Kidney tubule cell (primary cell): ENCODE results near the gene RND2.
"Not testable (repeated sequence)": the region's sequence is repeated elsewhere in the genome, so short reads cannot be mapped to it uniquely, and the experiment has no call there.

Experiments
- DNase-seq: peaks from one replicate; pipeline ENCODE4 v3.0.0-alpha.2; 2018; ENCODE audit warnings: low spot score

RND2 gene

DNA sequence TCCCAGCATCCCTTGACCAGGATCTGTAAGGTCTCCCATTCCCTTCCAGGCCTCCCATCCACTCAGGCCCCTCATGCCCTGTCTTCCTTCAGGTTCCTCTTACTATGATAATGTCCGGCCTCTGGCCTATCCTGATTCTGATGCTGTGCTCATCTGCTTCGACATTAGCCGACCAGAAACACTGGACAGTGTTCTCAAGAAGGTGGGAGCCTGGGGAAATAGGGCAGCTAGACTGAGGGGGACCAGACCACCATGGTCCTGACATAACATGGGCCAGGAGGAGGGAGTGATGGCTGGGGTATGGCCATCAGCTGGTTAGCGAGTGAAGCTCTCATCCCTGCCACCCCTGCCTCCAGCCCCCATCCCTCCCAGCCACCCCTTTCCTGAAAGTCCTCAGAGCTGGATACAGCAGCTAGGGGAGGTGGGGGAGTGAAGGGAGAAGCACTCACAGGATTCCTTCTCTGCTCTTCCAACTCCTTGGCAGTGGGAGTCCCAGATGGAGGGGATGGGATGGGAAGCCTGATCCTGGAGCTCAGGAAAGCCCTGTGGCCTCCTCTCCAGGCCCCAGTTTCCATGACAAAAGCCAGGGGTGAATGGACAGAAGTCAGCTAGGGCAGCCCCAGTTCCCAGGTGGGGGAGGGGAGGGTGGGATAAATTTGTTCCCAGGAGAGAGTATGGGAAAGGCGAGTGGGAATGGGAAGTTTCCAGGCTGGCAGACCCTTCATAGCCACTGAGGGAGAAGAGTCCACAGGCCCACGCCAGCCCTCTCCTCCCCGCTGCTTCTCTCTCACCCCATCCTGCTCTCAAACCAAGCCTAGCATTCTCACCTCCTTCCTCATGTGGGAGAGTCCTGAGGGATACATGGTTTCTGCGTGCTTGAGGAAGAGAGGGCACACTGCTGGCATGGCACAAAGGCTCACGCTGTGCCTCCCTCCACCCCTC is 2.3 kb downstream of the RND2 start:
- DNase-seq: no peak

DNA sequence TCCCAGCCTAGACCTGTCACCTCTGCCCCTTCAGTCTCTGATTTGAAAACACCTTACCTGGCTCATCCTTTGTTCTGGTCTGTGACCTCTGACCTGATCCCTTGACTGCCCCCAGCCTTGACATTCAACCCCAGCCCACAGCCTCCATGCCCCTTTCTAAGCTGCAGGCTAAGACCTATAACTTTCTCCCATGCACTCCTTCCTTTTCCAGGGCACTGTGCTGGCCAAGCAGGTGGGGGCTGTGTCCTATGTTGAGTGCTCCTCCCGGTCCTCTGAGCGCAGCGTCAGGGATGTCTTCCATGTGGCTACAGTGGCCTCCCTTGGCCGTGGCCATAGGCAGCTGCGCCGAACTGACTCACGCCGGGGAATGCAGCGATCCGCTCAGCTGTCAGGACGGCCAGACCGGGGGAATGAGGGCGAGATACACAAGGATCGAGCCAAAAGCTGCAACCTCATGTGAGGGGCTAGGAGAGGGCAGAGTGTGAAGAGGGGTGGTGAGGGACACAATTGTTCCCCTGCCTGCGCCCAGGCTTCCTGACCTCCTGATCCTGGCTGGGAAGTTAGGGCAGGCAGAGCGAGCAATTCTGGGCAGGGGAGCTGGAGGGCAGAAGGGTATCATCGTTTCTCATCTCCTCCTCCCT is 3.3 kb downstream of the RND2 start:
- DNase-seq: no peak

DNA sequence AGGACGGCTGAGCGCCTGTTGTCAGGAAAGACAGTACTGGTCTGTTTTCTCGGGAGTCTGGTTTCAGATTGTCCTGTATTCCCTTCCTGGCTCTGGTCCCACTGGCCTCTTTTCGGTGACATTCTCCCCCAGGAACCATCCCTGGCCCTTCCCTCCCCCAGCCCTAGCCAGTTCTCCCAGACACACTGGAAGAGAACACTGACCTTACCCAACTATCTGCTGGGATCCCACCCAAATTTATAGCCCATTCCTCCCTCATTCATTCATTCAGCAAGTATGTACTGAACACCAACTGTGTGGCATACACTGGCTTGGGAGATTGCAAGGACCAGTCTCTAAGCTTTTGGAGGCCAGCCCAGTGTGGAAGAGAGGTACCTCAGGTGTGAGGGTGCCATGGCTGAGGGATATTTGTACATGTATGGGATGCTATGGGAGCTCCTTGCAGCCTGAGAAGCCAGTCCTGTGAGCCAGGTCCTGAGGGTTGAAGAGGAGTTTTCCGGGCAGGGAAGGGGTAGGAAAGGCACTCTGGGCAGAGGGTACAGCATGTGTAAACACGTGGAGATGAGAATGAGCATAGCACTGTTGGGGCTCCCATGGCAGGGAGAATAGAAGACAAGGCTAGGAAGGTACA is 5.2 kb downstream of the RND2 start:
- DNase-seq: no peak

DNA sequence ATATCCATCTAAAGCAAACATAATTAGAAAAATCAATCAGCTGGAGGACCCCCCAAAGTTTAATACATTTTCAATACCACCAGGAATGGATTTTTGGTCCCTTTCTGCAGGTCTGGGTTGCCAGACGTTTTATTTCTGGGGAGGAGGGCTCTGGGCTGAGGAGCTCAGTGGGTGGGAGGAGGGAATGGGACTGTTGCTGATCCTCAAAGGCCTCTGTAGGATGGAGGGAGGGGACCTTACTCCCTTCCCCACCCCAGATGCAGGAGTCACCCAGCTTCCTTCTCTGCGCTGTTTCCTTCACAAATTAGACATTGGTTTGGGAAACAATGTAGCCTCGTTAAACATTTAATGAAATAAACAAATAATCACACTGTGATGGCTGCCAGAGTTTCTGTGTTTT is 6.6 kb downstream of the RND2 start:
- DNase-seq: no peak

DNA sequence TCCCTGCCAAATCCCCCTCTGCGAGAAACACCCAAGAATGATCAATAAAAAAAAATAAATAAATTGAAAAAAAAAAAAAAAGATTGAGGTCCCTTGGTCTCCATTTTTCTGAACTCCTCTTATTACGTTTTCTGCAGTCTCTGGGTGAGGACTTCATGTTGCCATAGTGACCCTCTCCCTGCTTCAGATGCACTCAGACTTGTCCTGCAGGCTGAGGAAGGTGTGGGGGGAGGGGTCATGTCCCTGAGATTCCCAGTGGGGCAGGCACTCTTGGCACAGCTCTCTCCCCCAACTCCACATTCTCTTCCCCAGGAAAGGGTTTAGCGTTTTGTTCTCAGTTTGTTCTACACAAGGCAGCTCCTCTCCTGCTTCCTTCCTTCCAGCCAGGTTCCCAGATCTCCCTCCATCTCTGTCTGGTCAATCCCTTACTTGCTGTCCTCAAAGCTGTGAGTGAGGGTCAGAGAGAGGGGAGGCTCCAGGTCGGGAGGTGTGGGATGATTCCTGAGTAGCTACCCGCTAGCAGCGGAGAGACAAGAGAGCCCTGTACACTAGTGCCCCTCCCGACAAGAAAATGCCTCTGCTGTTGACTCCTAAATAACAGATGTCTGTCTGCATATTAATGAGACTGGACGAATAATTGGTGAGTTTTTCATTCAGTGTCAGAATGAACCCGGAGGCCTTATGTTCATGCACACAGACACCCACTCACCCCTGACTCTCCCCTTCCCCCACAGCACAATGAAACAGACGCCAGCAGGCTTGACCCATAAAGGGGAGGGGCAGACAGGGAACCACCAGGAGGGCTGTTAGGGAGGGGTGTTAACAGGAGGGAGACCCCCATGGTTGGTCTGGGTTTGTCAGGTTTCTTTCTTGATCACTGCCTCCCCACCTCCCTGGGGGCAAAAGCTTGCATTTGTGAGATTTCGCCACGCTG is 9.2 kb downstream of the RND2 start:
- DNase-seq: no peak

DNA sequence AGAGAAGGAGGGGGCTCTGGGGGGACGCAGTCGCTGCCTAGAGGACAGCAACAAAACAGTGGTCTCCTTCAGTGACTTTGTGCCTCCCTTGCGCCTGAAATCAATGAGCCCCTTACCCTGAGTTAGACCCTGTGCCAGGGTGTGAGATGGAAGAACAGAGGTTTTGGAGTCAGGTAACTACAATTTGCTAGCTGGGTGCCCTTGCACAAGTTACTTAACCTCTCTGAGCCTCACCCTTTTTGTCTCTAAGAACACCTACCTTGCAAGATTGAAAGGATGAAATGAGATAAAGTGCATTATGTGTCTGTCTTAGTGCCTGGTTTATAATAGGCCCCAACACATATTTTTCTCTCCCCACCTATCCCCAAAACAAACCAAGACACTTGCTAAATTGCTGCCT is 9.9 kb downstream of the RND2 start:
- no peak for DNase-seq

DNA sequence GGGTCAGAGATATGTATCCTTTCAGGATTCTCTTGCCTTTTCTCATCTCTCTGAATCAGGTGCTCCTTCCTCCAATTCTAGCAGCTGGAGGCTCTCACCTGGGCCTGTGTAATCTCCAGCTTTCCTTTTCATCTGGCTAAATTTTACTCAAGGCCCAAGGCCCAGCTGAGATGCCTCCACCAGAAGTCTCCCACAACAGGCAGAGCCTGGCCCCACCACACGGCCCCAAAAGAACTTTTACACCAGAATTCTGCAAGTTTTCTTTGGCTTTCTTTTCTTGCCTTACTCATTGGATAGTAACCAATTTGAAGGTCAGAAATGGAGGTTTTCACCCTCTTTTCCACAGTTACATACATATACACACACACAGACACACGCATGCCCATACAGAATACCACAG is 14.6 kb downstream of the RND2 start:
- DNase-seq: no peak

DNA sequence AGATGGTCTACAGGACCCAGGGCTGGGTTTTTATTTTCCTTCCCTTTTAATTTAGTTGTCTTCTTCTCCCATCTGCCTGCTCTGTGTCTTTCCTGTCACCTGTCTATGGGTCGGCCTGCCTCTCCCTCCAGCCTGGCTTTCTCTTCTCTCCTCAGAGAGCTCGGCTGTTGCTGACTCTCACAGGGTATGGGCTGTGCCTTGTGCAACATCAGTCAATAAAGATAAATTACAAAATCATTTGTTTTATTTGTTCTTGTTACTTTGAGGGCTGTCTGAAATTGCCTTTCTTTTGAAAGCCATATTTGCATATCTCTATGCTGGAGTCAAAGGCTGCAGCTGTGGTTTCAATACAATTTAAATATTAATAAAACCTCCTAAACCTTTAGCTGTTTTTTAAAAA is 15.6 kb downstream of the RND2 start:
- no peak for DNase-seq

DNA sequence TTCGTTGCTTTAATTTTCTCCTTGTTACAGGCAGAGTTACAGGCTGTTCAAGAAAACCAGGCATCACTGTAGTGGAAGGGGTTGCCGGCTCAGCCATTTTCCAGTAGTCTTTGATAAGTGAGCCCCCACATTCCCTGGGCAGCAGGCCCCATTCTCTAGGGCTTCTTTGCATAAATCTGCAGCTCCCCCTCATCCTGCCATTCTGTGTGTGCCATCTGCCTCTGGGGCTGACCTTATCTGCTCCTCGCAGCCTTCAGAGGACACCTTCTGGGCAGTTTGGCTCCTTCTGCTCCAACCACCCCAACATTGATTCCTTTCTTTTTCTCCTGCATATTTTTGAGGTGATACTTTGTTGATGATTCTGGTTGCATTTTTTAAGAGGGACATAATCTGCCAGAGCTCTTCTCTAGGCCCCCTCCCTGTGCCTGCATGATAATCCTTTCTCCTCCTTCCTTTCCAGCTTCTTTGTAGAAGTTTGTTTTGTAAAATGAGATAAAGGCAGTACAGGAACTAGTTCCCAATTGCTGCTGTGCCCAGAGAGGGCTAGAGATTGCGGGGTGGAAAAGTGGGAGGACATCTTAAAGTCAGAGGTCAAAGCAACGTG is 17.1 kb downstream of the RND2 start:
- no peak for DNase-seq

DNA sequence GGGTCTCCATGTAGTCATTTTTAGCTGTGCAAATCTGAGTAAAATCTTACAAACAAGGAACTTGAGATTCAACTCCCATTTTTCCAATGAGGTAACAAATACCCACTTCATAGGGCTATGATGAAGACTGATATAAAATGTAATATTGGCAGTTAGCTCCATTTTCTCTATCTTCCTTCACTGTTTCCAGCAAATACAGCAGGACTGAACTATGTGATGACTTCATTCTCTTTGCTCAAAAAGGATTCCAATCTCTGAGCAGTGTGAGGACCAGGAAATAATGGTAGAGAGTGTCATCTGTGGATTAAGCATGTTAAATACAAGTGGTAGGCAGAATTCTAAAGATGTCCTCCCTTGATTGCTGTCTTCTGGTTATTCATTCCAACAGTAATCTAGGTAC is 18.3 kb downstream of the RND2 start:
- DNase-seq: peak; percentile 13

DNA sequence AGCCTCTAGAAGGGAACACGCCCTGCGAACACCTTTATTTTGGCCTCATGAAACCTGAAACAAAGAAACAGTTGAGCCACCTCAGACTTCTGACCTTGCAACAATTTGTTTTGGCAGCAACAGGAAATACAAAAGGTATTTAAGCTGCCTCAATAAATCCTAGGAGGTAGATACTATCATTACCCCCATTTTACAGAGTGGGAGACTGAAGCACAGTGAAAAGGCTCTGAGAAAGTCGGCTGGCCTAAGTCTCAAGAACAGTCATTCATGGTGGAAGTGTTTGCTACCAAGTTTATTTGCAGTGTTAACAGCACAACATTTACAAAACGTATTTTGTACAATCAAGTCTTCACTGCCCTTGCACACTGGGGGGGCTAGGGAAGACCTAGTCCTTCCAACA is 19.0 kb downstream of the RND2 start:
- DNase-seq: no peak

DNA sequence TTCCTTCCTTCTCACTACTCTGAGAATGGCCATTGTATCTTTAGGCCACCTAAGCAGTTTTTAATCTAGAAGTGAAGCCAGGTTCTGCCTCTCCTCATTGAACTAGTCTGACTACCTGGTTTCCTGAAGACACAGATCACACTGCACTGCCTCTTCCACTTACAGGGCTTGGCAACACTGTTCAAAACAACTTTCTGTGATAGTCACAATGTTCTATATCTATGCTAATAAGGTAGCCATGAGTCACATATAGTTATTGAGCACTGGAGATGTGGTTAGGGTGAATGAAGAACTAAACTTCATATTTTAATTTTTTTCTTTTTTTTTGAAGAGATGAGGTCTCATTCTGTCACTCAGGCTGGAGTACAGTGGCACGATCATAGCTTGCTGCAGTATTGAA is 26.9 kb downstream of the RND2 start:
- DNase-seq: no peak

DNA sequence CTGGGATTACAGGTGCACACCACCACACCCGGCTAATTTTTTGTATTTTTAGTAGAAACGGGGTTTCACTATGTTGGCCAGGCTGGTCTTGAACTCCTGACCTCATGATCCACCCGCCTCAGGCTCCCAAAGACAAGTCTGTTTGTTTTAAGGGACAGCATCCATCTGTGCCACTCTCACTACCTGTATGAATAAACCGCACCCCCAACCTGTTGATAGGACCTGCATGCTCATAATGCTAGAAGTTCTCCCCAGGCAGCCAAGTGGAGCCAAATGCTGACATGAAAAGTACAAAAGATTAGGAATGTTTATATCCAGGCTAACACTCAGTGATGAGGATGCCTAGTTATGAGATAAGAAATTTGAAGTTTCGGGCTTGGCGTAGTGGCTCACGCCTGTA is 28.0 kb downstream of the RND2 start:
- DNase-seq: not testable (repeated sequence)

DNA sequence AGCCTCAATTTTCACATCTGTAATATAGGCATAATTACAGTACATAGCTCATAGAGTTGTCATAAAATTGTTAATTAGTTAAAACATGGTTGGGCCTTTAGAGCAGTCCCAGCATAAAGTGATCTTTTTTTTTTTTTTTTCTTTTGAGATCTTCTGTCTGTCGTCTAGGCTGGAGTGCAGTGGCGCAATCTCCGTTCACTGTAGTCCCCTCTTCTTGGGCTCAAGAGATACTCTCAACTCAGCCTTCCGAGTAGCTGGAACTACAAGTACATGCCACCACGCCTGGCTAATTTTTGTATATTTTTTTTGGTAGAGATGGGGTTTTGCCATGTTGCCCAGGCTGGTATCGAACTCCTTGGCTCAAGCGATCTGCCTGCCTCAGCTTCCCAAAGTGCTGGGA is 31.0 kb downstream of the RND2 start:
- DNase-seq: no peak

DNA sequence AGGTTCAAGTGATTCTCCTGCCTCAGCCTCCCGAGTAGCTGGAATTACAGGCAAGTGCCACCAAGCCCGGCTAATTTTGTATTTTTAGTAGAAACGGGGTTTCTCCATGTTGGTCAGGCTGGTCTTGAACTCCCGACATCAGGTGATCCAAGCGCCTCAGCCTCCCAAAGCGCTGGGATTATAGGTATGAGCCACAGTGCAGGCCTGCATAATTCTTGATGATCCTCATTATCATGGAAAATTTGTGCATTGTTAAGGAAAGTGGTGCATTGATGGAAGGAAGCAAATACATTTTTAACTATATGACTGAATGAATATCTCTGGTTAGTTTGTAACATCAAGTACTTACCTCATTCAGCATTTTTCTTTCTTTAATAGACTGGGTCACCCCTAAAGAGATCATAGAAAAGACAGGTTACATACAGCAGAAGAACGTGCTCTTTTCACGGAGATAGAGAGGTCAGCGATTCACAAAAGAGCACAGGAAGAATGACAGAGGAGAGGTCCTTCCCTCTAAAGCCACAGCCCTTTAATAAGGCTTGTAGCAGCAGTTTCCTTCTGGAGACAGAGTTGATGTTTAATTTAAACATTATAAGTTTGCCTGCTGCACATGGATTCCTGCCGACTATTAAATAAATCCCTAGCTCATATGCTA is 38.1 kb downstream of the RND2 start:
- DNase-seq: no peak

DNA sequence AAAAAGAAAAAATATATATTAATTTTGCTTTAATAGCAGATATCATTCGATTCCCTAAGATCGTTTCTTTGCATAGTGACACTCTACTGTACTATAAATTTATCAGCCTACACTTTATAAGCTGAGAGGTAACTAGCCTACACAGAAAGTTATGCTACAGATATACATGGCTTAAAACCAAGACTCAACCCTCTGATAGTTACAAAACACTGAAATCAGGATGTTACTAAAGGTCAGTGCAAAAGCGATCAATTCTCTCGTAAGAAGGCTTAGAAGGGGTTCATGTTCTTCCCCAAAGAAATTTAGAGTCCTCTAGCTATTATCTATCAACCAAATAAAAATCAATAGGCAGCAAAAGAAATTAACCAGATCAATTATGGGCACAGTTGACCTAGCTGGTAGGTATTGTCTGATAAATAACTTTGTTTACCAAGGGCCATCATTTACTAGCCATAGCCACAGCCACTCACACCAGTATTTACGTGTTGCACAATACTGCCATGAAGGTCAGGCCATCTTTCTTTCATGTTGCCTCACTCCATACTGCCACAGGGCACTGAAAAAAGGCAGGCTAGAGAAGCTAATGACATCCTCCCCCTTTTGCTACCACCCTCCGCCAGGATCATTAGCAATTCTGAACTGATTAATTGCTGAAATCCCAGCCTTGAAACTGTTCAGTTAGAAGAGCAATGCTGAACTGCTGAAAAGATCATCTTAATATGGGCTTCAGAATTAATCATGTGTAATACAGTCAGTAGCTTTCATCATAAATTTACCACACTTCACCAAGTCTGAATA is 43.7 kb downstream of the RND2 start:
- DNase-seq: no peak

DNA sequence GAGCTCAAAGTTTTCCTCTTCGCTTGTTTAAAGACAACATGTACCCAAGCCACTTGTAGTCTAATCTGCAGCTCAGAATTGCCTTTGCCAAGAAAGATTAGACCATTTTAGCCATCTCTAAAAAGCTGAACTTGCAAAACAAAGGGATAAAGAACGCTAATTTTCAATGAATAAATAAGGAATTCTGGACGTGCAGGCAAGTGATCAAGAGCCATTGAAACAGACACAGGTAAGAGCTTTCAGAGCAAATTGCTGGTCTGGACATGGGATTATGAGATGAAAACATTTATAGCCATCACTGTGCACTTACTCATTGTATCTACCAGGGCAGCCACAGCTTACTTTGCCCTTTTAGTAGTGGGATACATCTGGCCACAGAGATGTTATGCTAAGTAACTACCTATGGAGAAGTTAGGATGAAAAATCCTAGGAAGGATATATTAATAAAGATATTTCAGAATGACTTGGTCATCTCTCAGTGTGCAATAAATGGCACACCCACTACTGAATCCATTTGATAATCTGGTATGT is 44.4 kb downstream of the RND2 start:
- DNase-seq: no peak

DNA sequence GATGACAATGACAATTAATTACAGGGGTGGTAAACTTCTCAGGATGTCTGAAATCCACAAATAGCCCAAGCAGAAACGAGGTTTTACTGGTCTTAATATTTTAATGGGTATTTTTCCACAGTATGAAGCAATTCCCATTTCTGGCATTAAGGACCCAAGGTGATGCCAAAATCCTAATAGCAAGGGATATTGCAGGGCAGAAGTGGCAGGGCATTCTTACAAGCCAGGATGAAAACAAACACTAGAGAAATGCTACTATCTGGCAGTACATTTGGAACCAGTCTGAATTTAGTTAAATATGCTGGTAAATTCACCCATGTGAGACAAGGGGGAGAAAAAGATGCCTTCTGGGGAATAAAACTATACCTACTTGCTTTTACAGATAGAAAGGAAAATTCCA is 45.2 kb downstream of the RND2 start:
- no peak for DNase-seq

DNA sequence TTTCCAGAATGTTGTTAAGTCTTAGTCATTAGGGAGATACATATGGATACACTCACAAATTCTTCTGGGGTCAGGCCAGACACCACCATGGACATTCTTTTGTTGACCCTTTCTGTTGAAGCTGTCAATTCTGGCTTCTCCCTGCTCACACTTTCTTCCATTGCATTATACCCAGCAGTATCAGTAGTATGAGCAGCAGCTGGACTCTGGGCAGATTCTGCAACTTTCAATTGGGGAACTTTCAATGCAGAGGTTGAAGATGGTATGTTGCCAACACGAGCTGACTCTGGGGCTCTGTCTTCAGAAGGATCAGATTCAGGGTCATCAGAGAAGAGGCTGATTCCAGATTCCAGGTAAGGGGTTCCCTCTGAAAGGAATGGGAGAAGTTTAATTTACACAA is 45.8 kb downstream of the RND2 start:
- DNase-seq: no peak

DNA sequence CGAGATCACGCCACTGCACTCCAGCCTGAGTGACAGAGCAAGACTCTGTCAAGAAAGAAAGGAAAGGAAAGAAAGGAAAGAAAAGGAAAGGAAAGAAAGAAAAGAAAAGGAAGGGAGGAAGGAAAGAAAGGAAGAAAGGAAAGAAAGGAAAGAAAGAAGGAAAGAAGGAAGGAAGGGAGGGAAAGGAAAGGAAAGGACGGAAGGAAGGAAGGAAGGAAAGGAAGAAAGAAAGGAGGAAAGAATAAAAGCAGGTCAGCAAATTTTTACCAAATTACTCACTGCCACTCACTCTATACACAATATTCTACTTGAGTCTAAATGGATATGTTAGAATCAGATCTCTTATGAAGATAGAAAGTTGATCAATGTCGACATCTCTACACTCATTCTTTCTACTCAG is 49.8 kb downstream of the RND2 start:
- no peak for DNase-seq
